Esophagus squamous epithelium (tissue), 4 donors: ENCODE results near the gene GTF3C4.

Experiments used
- CTCF ChIP-seq, 6 experiments: fragments of 450-650 bp in 4 of 6; fragments of 200-600 bp in 2 of 6; sonication (generic) in 2 of 6; IDR thresholded peaks; one replicate each; pipeline ENCODE4 v1.5.1; 2016 to 2019; ENCODE audit warnings: antibody characterized with exemption in 6 of 6, mild to moderate bottlenecking in 4 of 6, moderate library complexity in 4 of 6
- POLR2A ChIP-seq, 4 donors: fragments of 450-650 bp; IDR thresholded peaks; one replicate each; pipeline ENCODE4 v1.6.1; 2017; ENCODE audit warnings: antibody characterized with exemption in 4 of 4, mild to moderate bottlenecking in 4 of 4, moderate library complexity in 3 of 4

- TF ChIP-seq CTCF (IDR thresholded peaks at IDR 0.05) (no peak), POLR2A (IDR thresholded peaks at IDR 0.05) (no peak)
Observed at GRCh38 chr9:132722564-132723065, 52.4 kb downstream of the GTF3C4 start.
